ENCODE results near the gene CNTROB.

CNTROB gene

GRCh38 chr17:7910281-7910680 lies 21.7 kb upstream of the CNTROB start:
- no peak for DNase-seq (ENCODE audit: low spot score)

GRCh38 chr17:7910711-7911110 lies 21.3 kb upstream of the CNTROB start:
- DNase-seq (ENCODE audit: low spot score), result no peak

- no peak for DNase-seq (ENCODE audit: low spot score)
Measured at GRCh38 chr17:7911116-7911515, 20.9 kb upstream of the CNTROB start.

GRCh38 chr17:7912927-7913524 lies 19.0 kb upstream of the CNTROB start:
- peak; percentile 82 for DNase-seq (ENCODE audit: low spot score)

- DNase-seq (ENCODE audit: low spot score), result no peak
Measured at GRCh38 chr17:7915179-7915610, 16.8 kb upstream of the CNTROB start.

GRCh38 chr17:7915611-7916384 lies 16.2 kb upstream of the CNTROB start, which contains the start of gene RNF227:
Gene RNF227 (minus strand): TSS chr17:7916289. CDS start chr17:7916195, 94 bp downstream.
- DNase-seq (ENCODE audit: low spot score), result peak; percentile 90

GRCh38 chr17:7916385-7916682 lies 15.7 kb upstream of the CNTROB start:
- no peak for DNase-seq (ENCODE audit: low spot score)

- DNase-seq (ENCODE audit: low spot score), result no peak
Measured at GRCh38 chr17:7916808-7917207, 15.2 kb upstream of the CNTROB start.

- DNase-seq (ENCODE audit: low spot score), result no peak
Measured at GRCh38 chr17:7922269-7922844, 9.6 kb upstream of the CNTROB start.

GRCh38 chr17:7922845-7923628 lies 9.0 kb upstream of the CNTROB start:
- peak; percentile 83 for DNase-seq (ENCODE audit: low spot score)

- no peak for DNase-seq (ENCODE audit: low spot score)
Measured at GRCh38 chr17:7927596-7927995, 4.4 kb upstream of the CNTROB start.

GRCh38 chr17:7929158-7930023 lies 2.6 kb upstream of the CNTROB start, which contains the start of gene KCNAB3:
Gene KCNAB3 (minus strand): TSS chr17:7929856. CDS start chr17:7929435, 421 bp downstream.
- peak; percentile 88 for DNase-seq (ENCODE audit: low spot score)

- DNase-seq (ENCODE audit: low spot score), result no peak
Measured at GRCh38 chr17:7930841-7931631, 970 bp upstream of the CNTROB start.

- peak; percentile 40 for DNase-seq (ENCODE audit: low spot score)
Measured at GRCh38 chr17:7932483-7932891, 481 bp downstream of the CNTROB start.

GRCh38 chr17:7932949-7933348 lies 943 bp downstream of the CNTROB start:
- no peak for DNase-seq (ENCODE audit: low spot score)

- DNase-seq (ENCODE audit: low spot score), result no peak
Measured at GRCh38 chr17:7935859-7936258, 3.9 kb downstream of the CNTROB start.

GRCh38 chr17:7940034-7940433 lies 8.0 kb downstream of the CNTROB start:
- no peak for DNase-seq (ENCODE audit: low spot score)

GRCh38 chr17:7940743-7941142 lies 8.7 kb downstream of the CNTROB start:
- DNase-seq (ENCODE audit: low spot score), result no peak

GRCh38 chr17:7943291-7943690 lies 11.3 kb downstream of the CNTROB start:
- DNase-seq (ENCODE audit: low spot score), result no peak

- no peak for DNase-seq (ENCODE audit: low spot score)
Measured at GRCh38 chr17:7944326-7944725, 12.3 kb downstream of the CNTROB start.

- no peak for DNase-seq (ENCODE audit: low spot score)
Measured at GRCh38 chr17:7945651-7946050, 13.6 kb downstream of the CNTROB start.

All from Ammon's horn (tissue), 1 donor.